HepG2 (cell line): ENCODE results near the gene NCOA4. TPM values are rescaled to one million over a fixed set of nuclear protein-coding genes. Genes with fewer than 3 reads are reported as not detected.
A peak's percentile ranks its signal among the peaks of the same experiment; 100 is the strongest.

ENCODE experiments used
- AHR ChIP-seq: IDR thresholded peaks from 2 replicates; pipeline ENCODE4 v1.6.1; 2018; ENCODE audit warnings: missing genetic modification reagents, missing compliant biosample characterization
- FLYWCH1 ChIP-seq: sonication (generic); formaldehyde crosslinking; IDR thresholded peaks from 2 replicates; pipeline ENCODE4 v1.8.1; 2023; ENCODE audit warnings: mild to moderate bottlenecking, missing genetic modification reagents
- HMG20B ChIP-seq: conservative IDR thresholded peaks from 2 replicates; pipeline ENCODE4 v1.6.1; 2016; ENCODE audit warnings: missing genetic modification reagents, missing compliant biosample characterization
- KAT2B ChIP-seq: fragments of 150-350 bp; IDR thresholded peaks from 2 replicates; pipeline ENCODE4 v1.6.1; 2014; ENCODE audit warnings: low read depth, low read length, borderline replicate concordance
- MED13 ChIP-seq: sonication (generic); formaldehyde crosslinking; IDR thresholded peaks from 2 replicates; pipeline ENCODE4 v1.5.0; 2020; ENCODE audit warnings: missing genetic modification reagents
- MIER2 ChIP-seq: IDR thresholded peaks from 2 replicates; pipeline ENCODE4 v1.6.1; 2016; ENCODE audit warnings: missing biosample characterization, missing genetic modification reagents
- PPARG ChIP-seq: conservative IDR thresholded peaks from 2 replicates; pipeline ENCODE4 v1.6.1; 2016; ENCODE audit warnings: missing biosample characterization, missing genetic modification reagents
- PRPF4 ChIP-seq: fragments of 200-400 bp; formaldehyde crosslinking; IDR thresholded peaks from 2 replicates; pipeline ENCODE4 v1.6.1; 2016; ENCODE audit warnings: low read length, low read depth; ENCODE audit not compliant: poor library complexity, severe bottlenecking
- SMAD9 ChIP-seq: sonication (generic); formaldehyde crosslinking; IDR thresholded peaks from 2 replicates; pipeline ENCODE4 v1.5.1; 2020; ENCODE audit warnings: mild to moderate bottlenecking, missing genetic modification reagents
- SPEN ChIP-seq: sonication (generic); formaldehyde crosslinking; IDR thresholded peaks from 2 replicates; pipeline ENCODE4 v1.5.1; 2020; ENCODE audit warnings: low read depth, mild to moderate bottlenecking, missing genetic modification reagents
- ZBTB3 ChIP-seq: sonication (generic); formaldehyde crosslinking; IDR thresholded peaks from 2 replicates; pipeline ENCODE4 v1.4.0; 2020; ENCODE audit warnings: low read depth, mild to moderate bottlenecking, moderate library complexity, missing genetic modification reagents, borderline replicate concordance
- ZC3H13 ChIP-seq: sonication (generic); formaldehyde crosslinking; IDR thresholded peaks from 2 replicates; pipeline ENCODE4 v1.8.1; 2023; ENCODE audit warnings: mild to moderate bottlenecking, missing genetic modification reagents, moderate library complexity
- ZFP36L2 ChIP-seq: sonication (generic); formaldehyde crosslinking; IDR thresholded peaks from 2 replicates; pipeline ENCODE4 v1.4.0; 2020; ENCODE audit warnings: missing genetic modification reagents
- ZKSCAN8 ChIP-seq: IDR thresholded peaks from 2 replicates; pipeline ENCODE4 v1.6.1; 2016; ENCODE audit warnings: borderline replicate concordance, missing genetic modification reagents, missing compliant biosample characterization
- ZNF615 ChIP-seq: sonication (generic); formaldehyde crosslinking; IDR thresholded peaks from 2 replicates; pipeline ENCODE4 v1.5.0; 2020; ENCODE audit warnings: mild to moderate bottlenecking, missing genetic modification reagents, borderline replicate concordance
- ZNF768 ChIP-seq: sonication (generic); formaldehyde crosslinking; IDR thresholded peaks from 2 replicates; pipeline ENCODE4 v1.4.0; 2020; ENCODE audit warnings: missing genetic modification reagents
- ZNF841 ChIP-seq: sonication (generic); formaldehyde crosslinking; IDR thresholded peaks from 2 replicates; pipeline ENCODE4 v1.8.1; 2023; ENCODE audit warnings: missing genetic modification reagents, borderline replicate concordance
- ZSCAN9 ChIP-seq: IDR thresholded peaks from 2 replicates; pipeline ENCODE4 v1.6.1; 2016; ENCODE audit warnings: borderline replicate concordance
- polyA plus RNA-seq, 8 experiments: library from polyadenylated mRNA; depleted of rRNA in 3 of 8; stranded (reverse) in 7 of 8; unstranded in 1 of 8; fragments of >200 nt; fragmentation: Illumina TruSeq in 4 of 8; extraction: Trizol in 4 of 8; gene quantifications; 2 replicates each; pipeline versions ENCODE4 v1.2.1 to v1.2.3, GENCODE V29; 2011 to 2016; ENCODE audit warnings: low read depth in 4 of 8, missing spikeins in 1 of 8, mixed read lengths in 1 of 8; ENCODE audit not compliant: insufficient read depth in 1 of 8
- total RNA-seq, 5 experiments: library from RNA; depleted of rRNA; stranded (reverse); fragments of >200 nt; fragmentation: Illumina TruSeq; extraction: Trizol; gene quantifications; 2 replicates each; pipeline ENCODE4 v1.2.3, GENCODE V29; 2016; ENCODE audit warnings: low read depth in 1 of 5
- TF ChIP-seq, protein P1 (sequence below): sonication (generic); formaldehyde crosslinking; conservative IDR thresholded peaks from 2 replicates; pipeline ENCODE4 v1.8.0; 2022; ENCODE audit warnings: mild to moderate bottlenecking, moderate library complexity, missing genetic modification reagents
- TF ChIP-seq, protein P2 (sequence below): sonication (generic); formaldehyde crosslinking; IDR thresholded peaks from 2 replicates; pipeline ENCODE4 v1.4.0; 2020; ENCODE audit warnings: mild to moderate bottlenecking, missing genetic modification reagents
- TF ChIP-seq, protein P3 (sequence below): IDR thresholded peaks from 2 replicates; pipeline ENCODE4 v1.6.1; 2016; ENCODE audit warnings: mild to moderate bottlenecking, missing biosample characterization, missing genetic modification reagents
- TF ChIP-seq, protein P4 (sequence below): sonication (generic); formaldehyde crosslinking; IDR thresholded peaks from 2 replicates; pipeline ENCODE4 v1.4.0; 2020; ENCODE audit warnings: low read depth, mild to moderate bottlenecking, missing genetic modification reagents
- TF ChIP-seq, protein P5 (sequence below): sonication (generic); formaldehyde crosslinking; IDR thresholded peaks from 2 replicates; pipeline ENCODE4 v1.5.0; 2020; ENCODE audit warnings: missing genetic modification reagents

Gene NCOA4
- total and polyA plus RNA-seq, 2 of the 13 experiments (the other 11 are each of a cell fraction or from before 2014, with no cell fraction given) = 306 to 400 TPM

DNA sequence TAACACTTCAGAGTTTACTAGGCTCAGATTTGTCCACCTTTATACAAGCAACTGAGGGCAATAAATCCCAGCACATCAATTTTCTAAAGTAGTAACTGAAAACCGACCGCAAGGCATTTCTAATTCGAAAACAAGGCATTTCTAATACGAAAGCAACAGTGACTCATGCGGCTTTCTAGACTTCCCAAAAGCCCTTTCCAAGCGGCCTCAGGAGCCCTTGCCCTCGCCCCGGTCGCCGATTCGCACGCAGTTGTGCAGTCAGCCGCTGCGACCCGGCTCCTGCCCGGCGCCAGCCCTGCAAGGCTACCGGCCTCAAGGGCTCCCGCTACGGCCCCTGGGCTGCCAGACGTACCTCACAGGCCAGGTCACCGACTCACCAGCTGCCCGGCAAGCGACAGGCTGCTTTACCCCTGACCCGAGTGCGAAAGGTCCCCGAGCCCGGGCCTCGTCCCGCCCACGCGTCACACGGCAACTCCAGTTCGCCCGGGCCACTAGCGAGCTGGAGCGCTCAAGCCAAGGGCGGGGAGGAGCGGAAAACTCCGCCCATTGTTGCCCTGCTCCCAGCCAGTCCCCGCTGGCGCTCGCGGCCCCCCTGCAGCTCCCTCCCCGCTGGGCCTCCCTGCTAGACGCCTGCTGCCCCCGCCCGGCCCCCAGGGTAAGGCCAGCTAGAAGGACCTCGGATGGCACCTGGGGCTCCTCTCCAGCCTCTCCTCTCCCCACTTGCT, 7.3 kb downstream of the NCOA4 start (continued):
- TF ChIP-seq ZC3H13 (CRISPR knock-in tag) (peak; percentile 74; the same call in 1 of the 2 replicates), ZNF768 (CRISPR knock-in tag) (peak; percentile 70; the same call in 1 of the 2 replicates), KAT2B (no peak), SMAD9 (CRISPR knock-in tag) (0 out of 2 replicates have a peak, but pooled peaks have one; percentile 58), FLYWCH1 (no peak), ZKSCAN8 (CRISPR knock-in tag) (no peak; the same call in 1 of the 2 replicates), ZSCAN9 (CRISPR knock-in tag) (no peak; the same call in 1 of the 2 replicates), SPEN (CRISPR knock-in tag) (peak; percentile 92), PPARG (CRISPR knock-in tag) (peak; percentile 75), PRPF4 (no peak), HMG20B (CRISPR knock-in tag) (no peak), ZNF841 (no peak), MIER2 (CRISPR knock-in tag) (peak; percentile 50; the same call in 1 of the 2 replicates), AHR (peak; percentile 70; the same call in 1 of the 2 replicates), ZBTB3 (CRISPR knock-in tag) (no peak), MED13 (CRISPR knock-in tag) (peak; percentile 81), ZNF615 (CRISPR knock-in tag) (no peak), ZFP36L2 (CRISPR knock-in tag) (no peak)
- TF ChIP-seq, protein P1, sequence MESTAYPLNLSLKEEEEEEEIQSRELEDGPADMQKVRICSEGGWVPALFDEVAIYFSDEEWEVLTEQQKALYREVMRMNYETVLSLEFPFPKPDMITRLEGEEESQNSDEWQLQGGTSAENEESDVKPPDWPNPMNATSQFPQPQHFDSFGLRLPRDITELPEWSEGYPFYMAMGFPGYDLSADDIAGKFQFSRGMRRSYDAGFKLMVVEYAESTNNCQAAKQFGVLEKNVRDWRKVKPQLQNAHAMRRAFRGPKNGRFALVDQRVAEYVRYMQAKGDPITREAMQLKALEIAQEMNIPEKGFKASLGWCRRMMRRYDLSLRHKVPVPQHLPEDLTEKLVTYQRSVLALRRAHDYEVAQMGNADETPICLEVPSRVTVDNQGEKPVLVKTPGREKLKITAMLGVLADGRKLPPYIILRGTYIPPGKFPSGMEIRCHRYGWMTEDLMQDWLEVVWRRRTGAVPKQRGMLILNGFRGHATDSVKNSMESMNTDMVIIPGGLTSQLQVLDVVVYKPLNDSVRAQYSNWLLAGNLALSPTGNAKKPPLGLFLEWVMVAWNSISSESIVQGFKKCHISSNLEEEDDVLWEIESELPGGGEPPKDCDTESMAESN (CRISPR knock-in tag) = peak; percentile 97
- TF ChIP-seq, protein P2, sequence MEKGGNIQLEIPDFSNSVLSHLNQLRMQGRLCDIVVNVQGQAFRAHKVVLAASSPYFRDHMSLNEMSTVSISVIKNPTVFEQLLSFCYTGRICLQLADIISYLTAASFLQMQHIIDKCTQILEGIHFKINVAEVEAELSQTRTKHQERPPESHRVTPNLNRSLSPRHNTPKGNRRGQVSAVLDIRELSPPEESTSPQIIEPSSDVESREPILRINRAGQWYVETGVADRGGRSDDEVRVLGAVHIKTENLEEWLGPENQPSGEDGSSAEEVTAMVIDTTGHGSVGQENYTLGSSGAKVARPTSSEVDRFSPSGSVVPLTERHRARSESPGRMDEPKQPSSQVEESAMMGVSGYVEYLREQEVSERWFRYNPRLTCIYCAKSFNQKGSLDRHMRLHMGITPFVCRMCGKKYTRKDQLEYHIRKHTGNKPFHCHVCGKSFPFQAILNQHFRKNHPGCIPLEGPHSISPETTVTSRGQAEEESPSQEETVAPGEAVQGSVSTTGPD (CRISPR knock-in tag) = no peak
- TF ChIP-seq, protein P3, sequence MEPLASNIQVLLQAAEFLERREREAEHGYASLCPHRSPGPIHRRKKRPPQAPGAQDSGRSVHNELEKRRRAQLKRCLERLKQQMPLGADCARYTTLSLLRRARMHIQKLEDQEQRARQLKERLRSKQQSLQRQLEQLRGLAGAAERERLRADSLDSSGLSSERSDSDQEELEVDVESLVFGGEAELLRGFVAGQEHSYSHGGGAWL = peak; percentile 85
- TF ChIP-seq, protein P4, sequence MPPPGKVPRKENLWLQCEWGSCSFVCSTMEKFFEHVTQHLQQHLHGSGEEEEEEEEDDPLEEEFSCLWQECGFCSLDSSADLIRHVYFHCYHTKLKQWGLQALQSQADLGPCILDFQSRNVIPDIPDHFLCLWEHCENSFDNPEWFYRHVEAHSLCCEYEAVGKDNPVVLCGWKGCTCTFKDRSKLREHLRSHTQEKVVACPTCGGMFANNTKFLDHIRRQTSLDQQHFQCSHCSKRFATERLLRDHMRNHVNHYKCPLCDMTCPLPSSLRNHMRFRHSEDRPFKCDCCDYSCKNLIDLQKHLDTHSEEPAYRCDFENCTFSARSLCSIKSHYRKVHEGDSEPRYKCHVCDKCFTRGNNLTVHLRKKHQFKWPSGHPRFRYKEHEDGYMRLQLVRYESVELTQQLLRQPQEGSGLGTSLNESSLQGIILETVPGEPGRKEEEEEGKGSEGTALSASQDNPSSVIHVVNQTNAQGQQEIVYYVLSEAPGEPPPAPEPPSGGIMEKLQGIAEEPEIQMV (CRISPR knock-in tag) = peak; percentile 63; the same call in 1 of the 2 replicates
- TF ChIP-seq, protein P5, sequence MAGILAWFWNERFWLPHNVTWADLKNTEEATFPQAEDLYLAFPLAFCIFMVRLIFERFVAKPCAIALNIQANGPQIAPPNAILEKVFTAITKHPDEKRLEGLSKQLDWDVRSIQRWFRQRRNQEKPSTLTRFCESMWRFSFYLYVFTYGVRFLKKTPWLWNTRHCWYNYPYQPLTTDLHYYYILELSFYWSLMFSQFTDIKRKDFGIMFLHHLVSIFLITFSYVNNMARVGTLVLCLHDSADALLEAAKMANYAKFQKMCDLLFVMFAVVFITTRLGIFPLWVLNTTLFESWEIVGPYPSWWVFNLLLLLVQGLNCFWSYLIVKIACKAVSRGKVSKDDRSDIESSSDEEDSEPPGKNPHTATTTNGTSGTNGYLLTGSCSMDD (CRISPR knock-in tag) = no peak
